SK-N-MC (cell line): ENCODE measurements around the gene PRPS2.

Source experiments
- EZH2 ChIP-seq: fragments of 200-600 bp; sonication (generic); IDR thresholded peaks from one replicate; pipeline ENCODE4 v1.6.1; 2017; ENCODE audit warnings: antibody characterized with exemption
- FOXP2 ChIP-seq: optimal IDR thresholded peaks from 2 replicates; pipeline ENCODE3; 2011; ENCODE audit warnings: mild to moderate bottlenecking, moderate library complexity; ENCODE audit not compliant: insufficient read depth; ENCODE audit errors: extremely low read length, control extremely low read depth
- POLR2AphosphoS5 ChIP-seq: IDR thresholded peaks from 2 replicates; pipeline ENCODE4 v1.6.1; 2012; ENCODE audit warnings: mild to moderate bottlenecking, low read depth, low read length, borderline replicate concordance

DNA sequence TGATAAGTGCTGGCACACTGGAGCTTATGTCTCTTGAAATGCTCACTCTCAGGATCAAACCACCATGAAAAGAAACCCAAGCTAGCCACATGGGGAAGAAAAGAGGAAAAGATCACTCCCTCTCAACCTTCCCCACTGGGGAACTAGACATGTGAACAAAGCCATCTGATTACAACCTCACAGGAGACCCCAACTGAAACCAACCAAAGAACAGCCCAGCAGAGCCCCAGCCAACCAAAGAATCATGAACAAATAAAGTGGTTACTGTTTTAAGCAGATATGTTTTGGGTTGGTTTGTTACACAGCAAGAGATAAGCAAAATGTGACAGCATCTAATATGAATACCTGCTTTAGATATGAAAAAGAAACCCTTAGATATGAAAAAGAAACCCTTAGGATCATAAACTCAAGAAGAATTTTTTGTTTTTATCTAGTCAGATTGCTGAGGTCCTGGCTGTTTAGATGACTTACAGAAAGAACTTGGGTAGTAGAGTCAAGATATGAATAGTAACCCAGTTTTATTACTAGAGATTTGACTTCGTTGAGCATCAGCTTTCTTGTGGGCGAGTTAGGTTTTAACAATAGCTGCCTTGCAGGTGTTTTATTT, 52.0 kb downstream of the PRPS2 start:
- no peak for TF ChIP-seq EZH2
- TF ChIP-seq POLR2AphosphoS5: no peak
- no peak for TF ChIP-seq FOXP2
